Smooth muscle cell (in vitro differentiated cells): ENCODE measurements around the gene MT1B. TPM values are rescaled to one million over a fixed set of nuclear protein-coding genes. Genes with fewer than 3 reads are reported as not detected.

Experiments used
- DNase-seq: peaks from one replicate; lab custom pipeline; 2025; ENCODE audit not compliant: unreplicated experiment; lab: John Stamatoyannopoulos, UW
- H2AFZ ChIP-seq: fragments of 200-600 bp; sonication (generic); 2 replicates; pipeline ENCODE4 v1.6.0; 2016; ENCODE audit warnings: antibody characterized with exemption, low read depth, mild to moderate bottlenecking
- H3F3A ChIP-seq: fragments of 200-600 bp; sonication (generic); 2 replicates; pipeline ENCODE4 v1.6.0; 2017; ENCODE audit warnings: antibody characterized with exemption, low read depth
- H3K27ac ChIP-seq: fragments of 200-600 bp; sonication (generic); 2 replicates; pipeline ENCODE4 v1.5.1; 2016; ENCODE audit warnings: low read depth, mild to moderate bottlenecking
- H3K27me3 ChIP-seq: fragments of 200-600 bp; sonication (generic); 2 replicates; pipeline ENCODE4 v1.6.1; 2016; ENCODE audit warnings: low read depth, mild to moderate bottlenecking
- H3K36me3 ChIP-seq: fragments of 200-600 bp; sonication (generic); 2 replicates; pipeline ENCODE4 v1.5.1; 2016; ENCODE audit warnings: low read depth
- H3K4me1 ChIP-seq: fragments of 200-600 bp; sonication (generic); 2 replicates; pipeline ENCODE4 v1.5.1; 2016; ENCODE audit warnings: low read depth
- H3K4me2 ChIP-seq: fragments of 200-600 bp; sonication (generic); 2 replicates; pipeline ENCODE4 v1.6.0; 2016; ENCODE audit warnings: mild to moderate bottlenecking
- H3K4me3 ChIP-seq: fragments of 200-600 bp; sonication (generic); 2 replicates; pipeline ENCODE4 v1.5.1; 2016; ENCODE audit warnings: mild to moderate bottlenecking
- H3K79me2 ChIP-seq: fragments of 200-600 bp; sonication (generic); 2 replicates; pipeline ENCODE4 v1.6.0; 2016; ENCODE audit warnings: low read depth, mild to moderate bottlenecking
- H3K9ac ChIP-seq: fragments of 200-600 bp; sonication (generic); 2 replicates; pipeline ENCODE4 v1.6.0; 2016; ENCODE audit warnings: low read depth
- H3K9me3 ChIP-seq: fragments of 200-600 bp; sonication (generic); replicated peaks from 2 replicates; pipeline ENCODE4 v1.5.1; 2016; ENCODE audit warnings: low read depth
- H4K20me1 ChIP-seq: fragments of 200-600 bp; sonication (generic); 2 replicates; pipeline ENCODE4 v1.6.0; 2016; ENCODE audit warnings: low read depth
- CTCF ChIP-seq: fragments of 200-600 bp; sonication (generic); IDR thresholded peaks from 2 replicates; pipeline ENCODE4 v1.5.1; 2017; ENCODE audit warnings: borderline replicate concordance, mild to moderate bottlenecking, antibody characterized with exemption; ENCODE audit not compliant: insufficient read depth, poor library complexity, severe bottlenecking
- WGBS: methylation state at CpG from one replicate; pipeline ENCODE4 v1.1.7; 2016; ENCODE audit warnings: low lambda C conversion rate; 5-methylcytosine and 5-hydroxymethylcytosine counted together
- polyA plus RNA-seq: library from polyadenylated mRNA; unstranded; fragments of >200 nt; fragmentation: Nextera tagmentation; extraction: Ambion mirVana; gene quantifications from 2 replicates; pipeline ENCODE4 v1.2.1, GENCODE V29; 2016
- total RNA-seq: library from RNA; depleted of rRNA; stranded (reverse); fragments of >200 nt; gene quantifications from 2 replicates; pipeline ENCODE4 v1.2.3, GENCODE V29; 2014

Gene MT1B
- total and polyA plus RNA-seq, 2 experiments from 2014 or later = not detected

GRCh38 chr16:56682703-56683397 is 31.2 kb downstream of the MT1B start:
- Histone ChIP-seq H2AFZ (peak overlapping the region; percentile 98), H3K4me2 (peak overlapping the region; percentile 99), H3K36me3 (no peaks in the 10 kb centered on the region), H3K4me1 (no peaks in the 10 kb centered on the region), H3K79me2 (no peaks in the 10 kb centered on the region), H3F3A (no peaks in the 10 kb centered on the region), H3K27me3 (peaks cover 8% of the 10 kb centered on the region), H3K9me3 (no peaks in the 10 kb centered on the region), H3K9ac (peak overlapping the region; percentile 55), H3K27ac (no peak overlapping the region), H4K20me1 (no peaks in the 10 kb centered on the region), H3K4me3 (peak overlapping the region; percentile 63)
- 36% methylated on average over 8 of the region's 8 CpGs for WGBS
- no peak for TF ChIP-seq CTCF
- no peak for DNase-seq

GRCh38 chr16:56683424-56684172 is 31.9 kb downstream of the MT1B start:
- Histone ChIP-seq H3K79me2 (no peaks in the 10 kb centered on the region), H3K4me1 (no peaks in the 10 kb centered on the region), H3K4me2 (no peak overlapping the region), H3K4me3 (no peak overlapping the region), H3K9ac (no peak overlapping the region), H3K27ac (no peak overlapping the region), H2AFZ (no peak overlapping the region), H3K9me3 (no peaks in the 10 kb centered on the region), H4K20me1 (no peaks in the 10 kb centered on the region), H3K36me3 (no peaks in the 10 kb centered on the region), H3K27me3 (peaks cover 5% of the 10 kb centered on the region), H3F3A (no peaks in the 10 kb centered on the region)
- 87% methylated on average over 5 of the region's 5 CpGs for WGBS
- no peak for TF ChIP-seq CTCF
- no peak for DNase-seq

- Histone ChIP-seq H4K20me1 (no peaks in the 10 kb centered on the region), H3K36me3 (no peaks in the 10 kb centered on the region), H3K27me3 (peaks cover 5% of the 10 kb centered on the region), H3K9me3 (no peaks in the 10 kb centered on the region), H3K9ac (no peak overlapping the region), H2AFZ (no peak overlapping the region), H3K4me3 (no peak overlapping the region), H3K27ac (no peak overlapping the region), H3F3A (no peaks in the 10 kb centered on the region), H3K4me2 (no peak overlapping the region), H3K79me2 (no peaks in the 10 kb centered on the region), H3K4me1 (no peaks in the 10 kb centered on the region)
- DNase-seq = no peak
- no peak for TF ChIP-seq CTCF
- WGBS = 79% methylated on average over 4 of the region's 4 CpGs
These were observed 32.7 kb downstream of the MT1B start for GRCh38 chr16:56684256-56684925.
